ENCODE results near the gene HSPBP1. TPM values are rescaled to one million over a fixed set of nuclear protein-coding genes. Genes with fewer than 3 reads are reported as not detected.

The HSPBP1 gene
- total RNA-seq, 2 donors from 2014 or later = 29.0 to 82.3 TPM

DNA sequence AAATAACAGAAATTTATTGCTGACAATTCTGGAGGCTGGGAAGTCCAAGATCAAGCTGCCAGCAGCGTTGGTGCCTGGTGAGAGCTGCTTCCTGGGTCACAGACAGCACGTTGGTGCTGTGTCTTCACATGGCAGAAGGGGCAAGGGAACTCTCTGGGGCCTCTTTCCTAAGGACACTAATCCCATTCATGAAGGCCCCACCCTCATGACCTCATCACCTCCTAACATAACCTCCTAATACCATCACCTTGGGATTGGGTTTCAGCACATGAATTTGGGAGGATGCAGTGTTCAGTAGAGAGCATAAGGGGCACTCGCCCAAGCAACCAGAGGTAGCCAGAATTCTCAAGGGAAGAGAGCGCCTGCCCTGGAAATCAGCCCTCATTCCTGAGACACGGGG lies 29.5 kb upstream of the HSPBP1 start:
- intact Hi-C loops (cut with DNase I) = no loop called here
- H3K4me3 ChIP-seq = no peak overlapping the region
- no peak for DNase-seq
- H3K27ac ChIP-seq = no peak overlapping the region
- no peak overlapping the region for H3K9ac ChIP-seq (ENCODE audit: low read depth in 2 of 2, low read length in 2 of 2)
- TF ChIP-seq, protein P1, sequence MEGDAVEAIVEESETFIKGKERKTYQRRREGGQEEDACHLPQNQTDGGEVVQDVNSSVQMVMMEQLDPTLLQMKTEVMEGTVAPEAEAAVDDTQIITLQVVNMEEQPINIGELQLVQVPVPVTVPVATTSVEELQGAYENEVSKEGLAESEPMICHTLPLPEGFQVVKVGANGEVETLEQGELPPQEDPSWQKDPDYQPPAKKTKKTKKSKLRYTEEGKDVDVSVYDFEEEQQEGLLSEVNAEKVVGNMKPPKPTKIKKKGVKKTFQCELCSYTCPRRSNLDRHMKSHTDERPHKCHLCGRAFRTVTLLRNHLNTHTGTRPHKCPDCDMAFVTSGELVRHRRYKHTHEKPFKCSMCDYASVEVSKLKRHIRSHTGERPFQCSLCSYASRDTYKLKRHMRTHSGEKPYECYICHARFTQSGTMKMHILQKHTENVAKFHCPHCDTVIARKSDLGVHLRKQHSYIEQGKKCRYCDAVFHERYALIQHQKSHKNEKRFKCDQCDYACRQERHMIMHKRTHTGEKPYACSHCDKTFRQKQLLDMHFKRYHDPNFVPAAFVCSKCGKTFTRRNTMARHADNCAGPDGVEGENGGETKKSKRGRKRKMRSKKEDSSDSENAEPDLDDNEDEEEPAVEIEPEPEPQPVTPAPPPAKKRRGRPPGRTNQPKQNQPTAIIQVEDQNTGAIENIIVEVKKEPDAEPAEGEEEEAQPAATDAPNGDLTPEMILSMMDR (IDR thresholded peaks at IDR 0.05) = no peak
- H3K27me3 ChIP-seq = no peaks in the 10 kb centered on the region
- no peaks in the 10 kb centered on the region for H3K4me1 ChIP-seq
- H3K36me3 ChIP-seq = no peaks in the 10 kb centered on the region
- no peaks in the 10 kb centered on the region for H3K9me3 ChIP-seq

DNA sequence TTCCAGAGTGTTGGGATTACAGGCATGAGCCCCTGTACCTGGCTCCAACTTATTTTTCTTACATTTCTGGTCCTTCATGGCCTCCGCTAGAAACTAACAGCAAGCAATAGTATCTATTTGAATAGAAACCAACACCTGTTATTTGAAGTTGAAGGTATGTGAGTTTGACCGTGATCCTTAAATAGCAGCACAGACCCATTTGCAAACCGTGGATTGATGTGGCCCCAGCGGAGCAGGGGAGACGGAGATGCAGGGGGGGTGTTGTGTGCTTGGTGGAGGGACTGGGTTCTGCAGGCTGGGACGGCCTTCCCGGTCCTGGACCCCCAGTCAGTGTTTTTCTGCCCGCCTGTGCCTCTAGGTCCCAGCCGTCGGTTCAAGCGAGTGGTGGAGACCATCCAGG lies 28.4 kb upstream of the HSPBP1 start:
- Histone ChIP-seq H3K9ac (ENCODE audit: low read depth in 2 of 2, low read length in 2 of 2) (no peak overlapping the region), H3K27me3 (no peaks in the 10 kb centered on the region), H3K9me3 (no peaks in the 10 kb centered on the region), H3K4me1 (no peaks in the 10 kb centered on the region), H3K36me3 (no peaks in the 10 kb centered on the region), H3K27ac (no peak overlapping the region), H3K4me3 (no peak overlapping the region)
- DNase-seq = no peak
- intact Hi-C loops (cut with DNase I) = no loop called here
- TF ChIP-seq, protein P1 (IDR thresholded peaks at IDR 0.05) = no peak

DNA sequence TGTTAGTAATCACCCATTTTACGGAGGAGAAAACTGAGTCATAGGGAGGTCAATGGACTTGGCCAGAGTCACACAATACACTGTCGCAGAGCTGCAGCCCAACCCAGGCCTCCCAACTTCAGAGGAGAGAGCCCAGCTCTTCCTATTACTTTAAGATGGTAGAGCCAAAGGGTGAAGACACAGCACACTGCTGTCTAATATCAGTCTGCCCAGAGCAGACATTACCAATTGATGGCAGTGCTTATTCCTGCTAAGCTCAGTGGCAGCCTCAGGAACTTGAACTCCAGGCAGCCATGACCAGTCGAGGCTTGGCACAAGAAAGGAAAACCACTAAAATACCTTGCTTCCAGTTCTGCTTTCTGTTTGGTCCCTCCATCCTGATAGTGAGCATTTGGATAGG lies 26.8 kb upstream of the HSPBP1 start:
- intact Hi-C loops (cut with DNase I) = no loop called here
- no peaks in the 10 kb centered on the region for H3K4me1 ChIP-seq
- H3K4me3 ChIP-seq = no peak overlapping the region
- H3K27me3 ChIP-seq = no peaks in the 10 kb centered on the region
- TF ChIP-seq, protein P1 (IDR thresholded peaks at IDR 0.05) = no peak
- no peaks in the 10 kb centered on the region for H3K36me3 ChIP-seq
- no peaks in the 10 kb centered on the region for H3K9me3 ChIP-seq
- H3K9ac ChIP-seq (ENCODE audit: low read depth in 2 of 2, low read length in 2 of 2) = no peak overlapping the region
- no peak overlapping the region for H3K27ac ChIP-seq
- DNase-seq = no peak

DNA sequence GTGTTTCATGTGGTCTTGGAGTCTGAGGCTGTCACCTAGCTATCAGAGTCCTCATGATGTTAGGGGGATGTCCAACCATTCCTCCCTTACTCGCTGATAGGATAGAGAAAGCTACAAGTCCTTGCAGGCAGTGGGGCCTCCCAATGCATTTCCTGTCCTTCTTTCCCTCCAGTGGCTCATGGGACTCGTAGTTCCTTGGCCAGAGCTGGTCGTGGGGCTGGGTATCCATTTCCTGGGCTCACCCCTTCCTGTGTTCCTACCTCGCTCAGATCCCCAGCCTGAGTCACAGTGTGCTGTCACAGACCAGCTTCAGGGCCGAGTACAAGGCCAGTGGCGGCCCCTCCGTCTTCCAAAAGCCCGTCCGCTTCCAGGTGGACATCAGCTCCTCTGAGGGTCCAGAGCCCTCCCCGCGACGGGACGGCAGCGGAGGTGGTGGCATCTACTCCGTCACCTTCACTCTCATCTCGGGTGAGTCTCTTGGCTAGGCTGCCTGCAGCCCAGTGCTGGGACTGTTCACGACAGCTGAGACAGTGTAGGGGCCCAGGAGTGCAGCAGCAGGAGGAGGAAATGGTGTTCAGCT lies 26.2 kb upstream of the HSPBP1 start:
- Histone ChIP-seq H3K9ac (ENCODE audit: low read depth in 2 of 2, low read length in 2 of 2) (no peak overlapping the region), H3K27ac (no peak overlapping the region), H3K36me3 (no peaks in the 10 kb centered on the region), H3K27me3 (no peaks in the 10 kb centered on the region), H3K4me1 (no peaks in the 10 kb centered on the region), H3K4me3 (no peak overlapping the region), H3K9me3 (no peaks in the 10 kb centered on the region)
- no peak for DNase-seq
- intact Hi-C loops (cut with DNase I) = no loop called here
- TF ChIP-seq, protein P1 (IDR thresholded peaks at IDR 0.05) = no peak

DNA sequence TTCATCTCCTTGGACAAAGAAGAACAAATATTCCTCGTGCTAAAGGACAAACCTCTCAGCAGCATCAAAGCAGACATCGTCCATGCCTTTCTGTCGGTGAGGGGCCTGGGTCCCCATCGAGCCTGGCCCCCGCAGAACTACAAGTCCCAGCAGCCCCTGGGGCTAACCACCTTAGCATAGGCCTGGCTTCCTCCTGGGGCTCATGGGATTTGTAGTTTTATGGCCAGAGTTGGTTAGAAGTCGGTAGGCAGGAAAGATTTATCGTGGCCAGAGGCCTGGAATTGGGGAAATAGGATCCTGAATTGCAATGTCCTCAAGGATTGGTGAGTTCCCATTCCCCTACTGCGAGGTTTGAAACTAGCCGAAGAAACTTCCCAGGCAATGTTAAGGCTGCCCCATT lies 25.6 kb upstream of the HSPBP1 start:
- TF ChIP-seq, protein P1 (IDR thresholded peaks at IDR 0.05) = no peak
- peak; percentile 40 for DNase-seq
- Histone ChIP-seq H3K9ac (ENCODE audit: low read depth in 2 of 2, low read length in 2 of 2) (no peak overlapping the region), H3K9me3 (no peaks in the 10 kb centered on the region), H3K27ac (no peak overlapping the region), H3K36me3 (no peaks in the 10 kb centered on the region), H3K27me3 (no peaks in the 10 kb centered on the region), H3K4me3 (no peak overlapping the region), H3K4me1 (no peaks in the 10 kb centered on the region)
- intact Hi-C loops (cut with DNase I) = no loop called here
